ENCODE measurements around the gene PTPRA.

DNA sequence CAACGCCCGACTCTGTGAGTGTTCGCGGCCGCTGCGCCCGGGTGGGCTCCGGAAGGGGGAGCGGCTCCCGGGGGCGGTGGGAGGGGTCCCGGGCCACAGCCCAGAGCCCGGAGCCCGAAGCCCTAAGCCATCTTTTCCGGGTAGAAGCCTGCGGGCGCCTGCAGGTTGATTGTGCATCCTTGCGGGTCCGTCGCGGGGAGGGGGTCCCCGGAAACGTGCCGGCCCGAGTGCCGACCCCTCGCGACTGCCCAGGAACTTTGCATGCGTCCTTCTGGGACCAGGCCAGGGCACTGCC, 413 bp downstream of the PTPRA start:
- no peak for TF ChIP-seq POLR2A (IDR thresholded peaks at IDR 0.05; ENCODE audit: low read depth)
- TF ChIP-seq, protein P1, sequence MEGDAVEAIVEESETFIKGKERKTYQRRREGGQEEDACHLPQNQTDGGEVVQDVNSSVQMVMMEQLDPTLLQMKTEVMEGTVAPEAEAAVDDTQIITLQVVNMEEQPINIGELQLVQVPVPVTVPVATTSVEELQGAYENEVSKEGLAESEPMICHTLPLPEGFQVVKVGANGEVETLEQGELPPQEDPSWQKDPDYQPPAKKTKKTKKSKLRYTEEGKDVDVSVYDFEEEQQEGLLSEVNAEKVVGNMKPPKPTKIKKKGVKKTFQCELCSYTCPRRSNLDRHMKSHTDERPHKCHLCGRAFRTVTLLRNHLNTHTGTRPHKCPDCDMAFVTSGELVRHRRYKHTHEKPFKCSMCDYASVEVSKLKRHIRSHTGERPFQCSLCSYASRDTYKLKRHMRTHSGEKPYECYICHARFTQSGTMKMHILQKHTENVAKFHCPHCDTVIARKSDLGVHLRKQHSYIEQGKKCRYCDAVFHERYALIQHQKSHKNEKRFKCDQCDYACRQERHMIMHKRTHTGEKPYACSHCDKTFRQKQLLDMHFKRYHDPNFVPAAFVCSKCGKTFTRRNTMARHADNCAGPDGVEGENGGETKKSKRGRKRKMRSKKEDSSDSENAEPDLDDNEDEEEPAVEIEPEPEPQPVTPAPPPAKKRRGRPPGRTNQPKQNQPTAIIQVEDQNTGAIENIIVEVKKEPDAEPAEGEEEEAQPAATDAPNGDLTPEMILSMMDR (IDR thresholded peaks at IDR 0.05) = no peak

Measured in esophagus muscularis mucosa (tissue), 3 donors.